ENCODE results near the gene SAG.

SAG gene

GRCh38 chr2:233336541-233336940, 28.9 kb downstream of the SAG start:
- TF ChIP-seq CTCF (IDR thresholded peaks at IDR 0.05; ENCODE audit: low read length, missing control alignments) = no peak
- no peak overlapping the region for H3K4me3 ChIP-seq (replicated peaks; ENCODE audit: low read depth, low read length)
- DNase-seq (ENCODE audit: low read depth) = no peak

- no peak for DNase-seq (ENCODE audit: low read depth)
- TF ChIP-seq CTCF (IDR thresholded peaks at IDR 0.05; ENCODE audit: low read length, missing control alignments) = no peak
- no peak overlapping the region for H3K4me3 ChIP-seq (replicated peaks; ENCODE audit: low read depth, low read length)
Observed at GRCh38 chr2:233338046-233338445, 30.4 kb downstream of the SAG start.

DNA sequence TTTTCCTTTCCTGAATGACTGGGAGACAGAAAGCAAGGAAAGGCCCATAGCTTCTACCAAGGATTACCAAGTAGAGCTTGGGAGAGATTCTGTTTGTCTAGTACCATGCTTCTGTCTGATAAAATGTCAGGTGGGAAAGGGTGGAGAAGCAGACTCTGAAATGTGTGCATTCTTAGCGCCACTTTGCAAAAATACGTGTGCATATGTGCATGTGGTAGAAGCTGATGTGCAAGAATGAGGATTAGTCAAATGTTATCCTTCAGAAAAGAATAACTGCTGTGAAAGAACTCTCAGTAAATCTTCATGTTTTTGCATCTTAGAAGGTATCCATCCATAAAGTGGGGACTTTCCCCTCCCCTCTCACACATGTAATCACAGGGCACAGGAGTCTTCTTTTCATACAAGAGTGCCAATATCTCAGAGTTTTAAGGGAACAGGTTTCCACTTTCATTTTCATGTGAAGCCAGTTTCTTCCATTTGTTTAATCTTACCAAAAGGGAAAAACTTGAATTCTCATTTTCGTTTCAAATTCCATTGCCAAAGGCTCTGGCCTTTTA, 31.3 kb downstream of the SAG start:
- DNase-seq (ENCODE audit: low read depth) = no peak
- no peak for TF ChIP-seq CTCF (IDR thresholded peaks at IDR 0.05; ENCODE audit: low read length, missing control alignments)

DNA sequence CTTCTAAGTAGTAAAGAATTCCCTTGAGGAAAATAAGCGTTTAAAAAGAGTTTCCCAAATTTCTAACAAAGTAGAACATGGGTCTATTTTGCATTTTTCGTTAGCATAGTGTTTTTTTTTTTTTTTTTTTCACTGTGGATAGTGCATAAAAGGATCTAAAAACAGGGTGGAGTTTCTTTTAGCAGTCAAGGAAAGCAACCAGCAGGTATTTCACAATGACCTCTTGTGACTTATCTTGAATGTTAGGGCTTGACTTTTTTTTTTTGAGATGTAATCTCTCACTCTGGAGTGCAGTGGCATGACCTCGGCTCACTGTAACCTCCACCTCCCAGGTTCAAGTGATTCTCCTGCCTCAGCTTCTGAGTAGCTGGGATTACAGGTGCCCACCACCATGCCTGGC, 31.8 kb downstream of the SAG start:
- DNase-seq (ENCODE audit: low read depth) = no peak
- no peak for TF ChIP-seq CTCF (IDR thresholded peaks at IDR 0.05; ENCODE audit: low read length, missing control alignments)
- H3K4me3 ChIP-seq (replicated peaks; ENCODE audit: low read depth, low read length) = no peak overlapping the region

More for the DNA sequence above, 31.3 kb downstream of the SAG start:
- H3K4me3 ChIP-seq (replicated peaks; ENCODE audit: low read depth, low read length) = no peak overlapping the region

DNA sequence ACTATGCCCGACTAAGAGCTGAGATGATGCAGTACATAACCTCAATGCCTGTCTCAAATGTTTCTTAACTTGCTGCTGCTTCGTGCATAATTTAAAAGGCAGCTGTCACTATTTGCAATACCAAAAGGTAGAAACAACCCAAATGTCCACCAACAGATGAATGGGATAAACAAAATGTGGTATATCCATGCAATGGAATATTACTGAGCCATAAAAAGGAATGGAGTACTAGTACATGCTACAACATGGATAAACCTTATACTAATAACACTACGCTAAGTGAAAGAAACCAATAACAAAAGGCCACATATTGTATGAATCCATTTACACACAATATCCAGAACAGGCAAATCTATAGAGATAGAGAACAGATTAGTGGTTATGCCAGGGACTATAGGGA, 33.7 kb downstream of the SAG start:
- H3K4me3 ChIP-seq (replicated peaks; ENCODE audit: low read depth, low read length) = no peak overlapping the region
- TF ChIP-seq CTCF (IDR thresholded peaks at IDR 0.05; ENCODE audit: low read length, missing control alignments) = no peak

DNA sequence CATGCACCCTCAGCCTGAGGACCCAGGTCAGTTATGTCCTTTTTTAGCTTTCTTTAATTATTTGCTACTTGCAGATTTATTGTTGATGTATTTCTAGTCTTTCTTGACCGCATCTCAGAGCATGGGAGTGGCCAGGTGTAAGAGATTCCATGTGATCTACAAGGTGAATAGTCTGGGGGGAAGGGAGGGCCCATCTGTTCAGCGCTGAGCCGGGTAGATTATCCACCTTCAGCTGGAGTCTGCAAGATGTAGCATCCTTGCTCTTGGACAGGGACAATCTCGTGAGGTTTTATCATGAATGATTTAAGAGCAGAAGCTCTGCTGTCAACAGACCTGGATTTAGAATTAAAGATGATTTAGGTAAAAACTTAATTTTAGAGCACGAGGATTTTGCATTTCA, 34.7 kb downstream of the SAG start:
- no peak overlapping the region for H3K4me3 ChIP-seq (replicated peaks; ENCODE audit: low read depth, low read length)
- DNase-seq (ENCODE audit: low read depth) = no peak
- no peak for TF ChIP-seq CTCF (IDR thresholded peaks at IDR 0.05; ENCODE audit: low read length, missing control alignments)

More for the DNA sequence above, 33.7 kb downstream of the SAG start:
- no peak for DNase-seq (ENCODE audit: low read depth)

DNA sequence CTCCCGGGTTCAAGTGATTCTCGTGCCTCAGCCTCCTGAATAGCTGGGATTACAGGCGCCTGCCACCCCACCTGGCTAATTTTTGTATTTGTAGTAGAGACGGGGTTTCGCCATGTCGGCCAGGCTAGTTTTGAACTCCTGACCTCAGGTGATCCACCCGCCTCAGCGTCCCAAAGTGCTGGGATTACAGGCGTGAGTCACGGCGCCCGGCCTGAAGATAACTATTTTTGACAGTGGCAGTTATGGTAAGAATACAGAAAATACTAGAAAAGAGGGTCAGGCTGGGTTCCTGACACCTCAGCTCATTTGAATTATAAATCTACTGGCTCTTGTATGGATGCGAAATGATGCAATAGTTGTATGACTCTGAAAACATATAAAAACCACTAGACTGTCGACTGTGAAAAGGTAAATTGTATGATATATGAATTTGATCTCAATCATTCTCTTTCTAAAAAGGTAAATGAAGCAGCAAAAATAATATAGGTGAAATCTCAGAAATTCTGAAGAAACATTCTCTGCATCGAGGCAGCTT, 35.6 kb downstream of the SAG start:
- no peak for DNase-seq (ENCODE audit: low read depth)
- TF ChIP-seq CTCF (IDR thresholded peaks at IDR 0.05; ENCODE audit: low read length, missing control alignments) = no peak
- no peak overlapping the region for H3K4me3 ChIP-seq (replicated peaks; ENCODE audit: low read depth, low read length)

All from fibroblast of pulmonary artery (primary cell).